HG03571 (cell line): ENCODE results near the gene SLN.

Experiments used
- ATAC-seq: cut with Tn5 transposase; IDR thresholded peaks from one replicate; pipeline ENCODE4 v1.9.1; 2021; ENCODE audit not compliant: unreplicated experiment

SLN gene

DNA sequence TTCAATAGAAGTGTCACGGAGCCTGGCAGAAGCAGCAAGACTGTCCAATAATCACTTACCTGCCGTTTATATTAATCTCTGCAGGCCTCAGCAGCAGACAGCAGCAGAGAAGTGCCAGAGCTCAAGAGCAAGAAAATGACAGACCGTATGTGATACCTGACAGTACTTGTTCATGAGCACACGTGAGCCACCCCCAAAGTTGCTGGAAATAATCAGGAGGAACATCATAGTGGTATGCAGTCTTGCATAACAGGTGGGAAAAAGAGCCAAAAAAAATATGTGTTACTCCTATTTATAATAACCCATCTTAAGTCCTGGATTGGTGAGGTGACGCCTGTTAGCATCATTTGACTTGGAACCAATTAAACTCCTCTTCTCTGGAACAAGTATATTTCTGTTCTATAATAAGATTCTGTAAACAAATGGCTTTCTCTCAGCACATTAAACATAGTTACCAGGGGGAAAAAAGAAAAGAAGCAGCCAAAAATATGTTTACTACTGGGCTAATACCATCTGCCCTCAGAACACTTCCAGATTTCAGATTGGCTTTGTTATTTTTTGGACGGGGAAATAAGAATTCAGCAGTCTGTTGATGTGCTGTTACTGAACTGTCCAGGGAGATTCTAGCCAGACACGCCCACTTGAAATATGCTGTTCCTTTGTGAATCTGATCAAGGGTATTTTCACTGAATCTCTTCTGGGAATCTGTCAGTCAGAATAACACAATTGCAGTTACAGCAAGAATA, 7.9 kb upstream of the SLN start:
- ATAC-seq, result no peak

DNA sequence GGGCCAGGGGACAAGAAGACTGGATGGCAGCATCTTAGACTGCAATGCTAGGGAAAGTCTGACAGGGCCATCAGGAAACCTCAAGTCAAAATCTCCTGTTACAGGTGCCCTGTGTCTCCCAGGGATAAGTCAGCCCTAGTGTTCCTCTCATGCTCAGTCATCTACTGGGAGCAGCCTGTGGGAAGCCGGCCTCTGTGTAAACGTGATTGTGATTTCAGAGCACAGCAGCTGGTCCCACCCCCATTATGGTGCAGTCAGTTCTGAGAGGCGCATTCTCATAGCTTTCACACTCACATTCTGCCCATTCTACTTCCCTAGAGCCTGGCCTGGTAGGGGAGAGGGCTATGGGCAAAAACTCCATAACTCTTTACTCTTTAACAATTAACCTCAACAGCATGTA, 7.2 kb upstream of the SLN start:
- no peak for ATAC-seq

GRCh38 chr11:107716884-107717532, 5.2 kb upstream of the SLN start:
- no peak for ATAC-seq

DNA sequence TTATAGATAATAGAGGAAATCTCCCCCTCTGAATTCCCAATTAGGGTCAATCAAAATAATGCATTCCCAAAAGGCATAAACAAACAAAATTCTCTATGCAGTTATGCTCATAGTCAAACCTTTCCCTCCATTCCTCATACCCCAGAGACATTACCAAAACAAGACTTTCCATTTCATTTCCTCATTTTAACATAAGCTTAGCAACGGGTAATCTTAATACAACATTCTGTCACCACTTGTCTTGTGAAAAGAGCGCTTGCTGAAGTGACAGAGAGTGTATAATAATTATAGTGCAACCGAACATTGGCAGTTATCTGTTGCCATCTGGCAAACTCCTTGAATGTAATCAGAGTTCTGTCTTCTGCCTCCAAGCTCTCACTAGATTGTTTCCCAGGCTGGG, 1.2 kb upstream of the SLN start:
- no peak for ATAC-seq

DNA sequence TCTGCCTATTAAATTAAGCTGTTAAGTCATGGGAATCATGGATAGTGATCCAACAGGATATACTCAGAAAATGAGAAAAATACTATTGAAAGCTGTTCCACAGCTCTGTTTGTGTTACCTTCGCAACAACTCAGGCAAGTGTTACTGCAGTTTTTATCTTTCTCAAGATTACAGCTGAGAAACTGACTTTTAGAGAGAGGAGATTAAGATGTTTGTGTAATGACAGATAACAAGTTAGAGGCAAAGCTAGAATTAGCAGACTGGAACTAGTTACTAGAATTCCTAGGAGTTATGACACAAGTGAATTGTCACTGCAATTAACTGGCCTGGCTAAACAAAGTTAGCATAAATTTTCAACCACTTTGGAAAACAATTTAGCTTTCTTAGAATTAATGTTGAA, 1.6 kb downstream of the SLN start:
- no peak for ATAC-seq

DNA sequence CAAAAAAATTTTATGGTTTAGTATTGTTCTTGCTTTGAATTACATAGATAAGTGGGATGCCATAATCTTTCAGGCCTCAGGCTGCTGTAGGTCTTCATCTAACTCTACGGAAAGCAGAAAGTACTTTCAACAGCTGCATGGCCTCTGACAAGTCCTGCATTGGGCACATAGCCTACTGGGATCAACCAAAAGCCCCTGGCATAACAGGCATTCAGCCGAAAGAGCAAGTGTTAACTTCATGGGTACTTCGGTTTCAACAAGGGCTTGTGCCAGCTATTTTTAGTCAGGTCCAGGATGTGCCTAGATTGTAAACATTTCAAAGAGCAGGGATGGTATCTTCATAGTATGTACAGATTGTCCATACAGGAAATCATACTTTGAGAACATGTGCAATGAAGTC, 3.1 kb downstream of the SLN start:
- ATAC-seq, result no peak

- ATAC-seq, result no peak
These were observed 4.0 kb downstream of the SLN start for GRCh38 chr11:107707807-107708206.

- no peak for ATAC-seq
These were observed 4.6 kb downstream of the SLN start for GRCh38 chr11:107707215-107707671.

- no peak for ATAC-seq
These were observed 5.3 kb downstream of the SLN start for GRCh38 chr11:107706531-107706930.

DNA sequence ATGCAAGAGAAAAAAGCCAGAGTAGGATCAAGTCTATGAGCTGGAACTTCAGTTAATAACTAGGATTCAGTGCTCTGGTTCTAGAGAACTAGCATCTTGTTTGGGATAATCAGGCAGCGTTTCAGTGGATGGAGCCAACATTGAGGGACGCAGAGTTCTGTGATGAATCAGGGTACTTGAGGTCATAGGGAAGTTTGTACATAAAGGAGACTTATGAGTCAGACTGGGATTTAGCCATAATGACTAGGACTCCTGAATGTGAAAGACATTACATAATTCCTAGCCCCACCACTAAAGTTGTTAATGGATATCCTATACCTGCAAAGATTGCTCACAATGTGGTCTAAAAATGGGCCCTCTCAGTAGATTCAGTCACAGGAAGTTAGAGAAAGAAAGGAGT, 6.8 kb downstream of the SLN start:
- no peak for ATAC-seq

GRCh38 chr11:107704451-107704850, 7.4 kb downstream of the SLN start:
- ATAC-seq, result no peak

GRCh38 chr11:107702723-107703122, 9.1 kb downstream of the SLN start:
- no peak for ATAC-seq

GRCh38 chr11:107702109-107702660, 9.7 kb downstream of the SLN start:
- ATAC-seq, result no peak

DNA sequence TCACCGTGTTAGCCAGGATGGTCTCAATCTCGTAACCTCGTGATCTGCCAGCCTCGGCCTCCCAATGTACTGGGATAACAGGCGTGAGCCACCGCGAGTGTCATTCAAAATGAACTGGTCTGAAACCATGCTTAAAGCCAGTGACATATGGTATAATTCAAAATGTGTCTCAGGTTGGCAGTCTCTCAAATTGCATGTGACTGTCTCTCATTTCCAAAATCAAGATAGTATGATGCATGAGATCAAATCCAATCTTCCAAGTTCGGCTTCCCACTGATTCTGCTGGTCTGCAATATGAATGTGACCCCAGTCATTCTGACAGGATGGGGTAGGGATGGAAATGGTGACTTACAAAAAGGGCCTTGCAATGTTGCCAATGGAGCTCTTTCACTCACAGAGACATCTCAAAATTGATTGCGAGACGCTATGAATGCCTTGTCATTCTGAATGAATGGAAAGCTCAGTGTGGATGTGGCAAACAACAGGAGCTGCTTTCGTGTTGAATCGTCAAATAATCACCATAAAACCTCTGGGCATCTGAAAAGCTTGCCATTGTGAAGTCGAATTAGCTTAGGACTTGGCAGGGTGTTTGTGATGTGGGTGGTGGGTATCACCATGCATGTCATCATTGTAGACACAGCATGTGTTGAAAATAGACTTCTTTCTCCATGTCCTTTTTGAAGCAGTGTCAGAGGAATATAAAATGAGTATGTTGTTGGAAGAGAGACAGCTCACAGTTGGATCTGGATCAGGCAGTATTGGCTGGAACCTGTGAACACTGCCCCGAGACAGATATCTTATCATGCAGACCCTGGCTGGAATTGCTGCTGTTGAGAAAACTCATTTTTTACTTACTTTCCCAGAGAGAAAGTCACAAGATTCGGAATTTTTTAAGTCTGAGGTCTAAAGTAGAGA, 12.2 kb downstream of the SLN start:
- no peak for ATAC-seq

DNA sequence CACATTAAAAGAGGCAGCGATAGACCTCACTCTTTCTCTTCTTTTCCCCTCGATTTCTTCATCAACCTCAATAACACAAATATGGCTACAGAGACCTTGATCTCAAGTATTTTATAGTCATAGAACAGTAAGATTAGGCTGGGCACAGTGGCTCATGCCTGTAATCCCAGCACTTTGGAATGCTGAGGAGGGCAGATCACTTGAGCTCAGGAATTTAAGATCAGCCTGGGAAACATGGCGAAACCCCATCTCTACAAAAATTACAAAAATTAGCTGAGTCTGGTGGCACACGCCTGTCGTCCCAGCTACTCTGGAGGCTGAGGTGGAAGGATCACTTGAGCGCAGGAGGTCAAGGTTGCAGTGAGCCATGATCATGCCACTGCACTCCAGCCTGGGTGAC, 14.6 kb downstream of the SLN start:
- ATAC-seq, result no peak

DNA sequence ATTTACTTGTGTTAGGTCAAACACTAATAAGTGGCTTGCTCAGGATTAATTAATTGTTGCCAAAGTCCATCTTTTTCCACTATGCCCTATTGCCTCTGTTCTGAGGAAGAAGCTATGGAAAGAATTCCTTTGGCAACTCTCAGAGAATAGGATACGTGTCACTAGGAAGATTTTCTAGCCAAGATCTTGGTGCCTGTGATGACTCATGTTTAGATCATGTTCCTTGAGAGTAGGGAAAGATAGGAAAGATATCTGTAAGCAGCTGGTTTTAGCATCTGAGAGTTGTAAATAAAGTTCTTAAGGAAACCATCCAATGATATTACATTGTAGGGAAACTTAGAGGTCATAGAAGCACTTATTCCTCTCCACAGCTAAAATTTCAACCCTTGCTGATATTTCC, 15.7 kb downstream of the SLN start:
- no peak for ATAC-seq

DNA sequence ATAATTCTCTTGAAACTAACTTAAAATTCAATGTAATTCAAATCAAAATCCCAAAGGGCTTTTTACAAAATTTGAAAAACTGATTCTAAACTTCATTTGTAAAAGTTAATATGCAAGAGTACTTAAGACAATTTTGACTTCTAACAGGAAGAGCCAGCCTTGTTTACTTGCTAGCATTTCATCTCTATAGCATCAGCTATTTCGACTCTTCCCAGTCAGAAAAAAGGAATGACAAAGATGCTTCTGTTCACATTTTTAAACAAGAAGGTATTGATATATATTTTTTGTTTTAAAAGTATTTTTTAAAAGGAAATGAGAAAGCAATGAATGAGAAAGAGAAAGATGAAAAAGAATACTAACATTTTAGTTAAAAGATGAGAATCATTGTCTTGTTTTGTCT, 16.4 kb downstream of the SLN start:
- ATAC-seq, result no peak

- ATAC-seq, result no peak
These were observed 20.7 kb downstream of the SLN start for GRCh38 chr11:107691000-107691750.

GRCh38 chr11:107689317-107690202, 22.3 kb downstream of the SLN start:
- ATAC-seq, result peak; percentile 62
